Activated CD8-positive, alpha-beta memory T cell treated with anti-CD3 and anti-CD28 coated beads, Interleukin-2, amount 50 U/mL, for 48 hours (primary cell): Measurements from ENCODE around the gene MYPOP.
"Not testable (repeated sequence)": the region's sequence is repeated elsewhere in the genome, so short reads cannot be mapped to it uniquely, and the experiment has no call there.

Experiments
- DNase-seq: peaks from one replicate; pipeline ENCODE4 v3.0.0-alpha.2; 2020

MYPOP gene

GRCh38 chr19:45882652-45883585 is 19.5 kb downstream of the MYPOP start:
- DNase-seq: peak; percentile 92

- DNase-seq: no peak
Measured at GRCh38 chr19:45881909-45882528, 20.4 kb downstream of the MYPOP start.

- DNase-seq: no peak
Measured at GRCh38 chr19:45881082-45881908, 21.1 kb downstream of the MYPOP start.

- no peak for DNase-seq
Measured at GRCh38 chr19:45879971-45880370, 22.4 kb downstream of the MYPOP start.

- no peak for DNase-seq
Measured at GRCh38 chr19:45879055-45879454, 23.4 kb downstream of the MYPOP start.

- no peak for DNase-seq
Measured at GRCh38 chr19:45878043-45878794, 24.2 kb downstream of the MYPOP start.

GRCh38 chr19:45876411-45877197 is 25.8 kb downstream of the MYPOP start:
- DNase-seq: peak; percentile 62

GRCh38 chr19:45876161-45876410 is 26.3 kb downstream of the MYPOP start:
- no peak for DNase-seq

GRCh38 chr19:45874620-45874966 is 27.8 kb downstream of the MYPOP start:
- no peak for DNase-seq

GRCh38 chr19:45873219-45873772 is 29.1 kb downstream of the MYPOP start:
- no peak for DNase-seq

- DNase-seq: no peak
Measured at GRCh38 chr19:45872095-45872919, 30.1 kb downstream of the MYPOP start.

- no peak for DNase-seq
Measured at GRCh38 chr19:45870798-45871197, 31.6 kb downstream of the MYPOP start.

GRCh38 chr19:45867241-45867640 is 35.2 kb downstream of the MYPOP start:
- not testable (repeated sequence) for DNase-seq

- no peak for DNase-seq
Measured at GRCh38 chr19:45866400-45867176, 35.8 kb downstream of the MYPOP start.

- no peak for DNase-seq
Measured at GRCh38 chr19:45865269-45865948, 37.0 kb downstream of the MYPOP start.

GRCh38 chr19:45864629-45865082 is 37.8 kb downstream of the MYPOP start:
- no peak for DNase-seq

- DNase-seq: peak; percentile 84
Measured at GRCh38 chr19:45863840-45864628, 38.4 kb downstream of the MYPOP start, which contains the start of gene FOXA3. FOXA3 (plus strand) TSS chr19:45864326; CDS start chr19:45864457, 131 bp downstream.

- no peak for DNase-seq
Measured at GRCh38 chr19:45863335-45863839, 39.0 kb downstream of the MYPOP start.
